Measurements from ENCODE around the gene SHH. TPM values are rescaled to one million over a fixed set of nuclear protein-coding genes. Genes with fewer than 3 reads are reported as not detected.
A peak's percentile ranks its signal among the peaks of the same experiment; 100 is the strongest.

The SHH gene
- total and polyA plus RNA-seq, 2 of the 13 experiments (the other 11 are each of a cell fraction or from before 2014, with no cell fraction given) = 1.9 to 3.4 TPM

GRCh38 chr7:155778349-155778748 lies 33.9 kb downstream of the SHH start (continued):
- no peak for TF ChIP-seq PHF20 (CRISPR knock-in tag; IDR thresholded peaks at IDR 0.05)
- TF ChIP-seq KMT2B (CRISPR knock-in tag; IDR thresholded peaks at IDR 0.05) = no peak
- no peak for TF ChIP-seq GMEB2 (CRISPR knock-in tag; IDR thresholded peaks at IDR 0.05; ENCODE audit: low read depth)
- TF ChIP-seq HDAC2 (CRISPR knock-in tag; IDR thresholded peaks at IDR 0.05) = no peak
- TF ChIP-seq ZNF687 (CRISPR knock-in tag; IDR thresholded peaks at IDR 0.05) = peak; percentile 43
- TF ChIP-seq RERE (CRISPR knock-in tag; IDR thresholded peaks at IDR 0.05; ENCODE audit: low read depth) = no peak
- TF ChIP-seq RNF219 (CRISPR knock-in tag; IDR thresholded peaks at IDR 0.05) = no peak
- TF ChIP-seq ZNF253 (CRISPR knock-in tag; IDR thresholded peaks at IDR 0.05; ENCODE audit: borderline replicate concordance) = no peak
- TF ChIP-seq GTF3A (CRISPR knock-in tag; conservative IDR thresholded peaks at IDR 0.05) = no peak
- TF ChIP-seq SYNCRIP (IDR thresholded peaks at IDR 0.05; ENCODE audit: insufficient read depth, low read depth, low read length) = no peak
- no peak for TF ChIP-seq MTF2 (CRISPR knock-in tag; IDR thresholded peaks at IDR 0.05; ENCODE audit: borderline replicate concordance)
- TF ChIP-seq CTCF (CRISPR knock-in tag; IDR thresholded peaks at IDR 0.05) = no peak
- TF ChIP-seq ZC3H13 (CRISPR knock-in tag; IDR thresholded peaks at IDR 0.05) = no peak
- TF ChIP-seq ONECUT2 (CRISPR knock-in tag; IDR thresholded peaks at IDR 0.05) = no peak
- TF ChIP-seq HNF4A (CRISPR knock-in tag; IDR thresholded peaks at IDR 0.05) = peak; percentile 38; the same call in 1 of the 2 replicates

Measured in HepG2 (cell line).